ENCODE results near the gene MAMSTR. TPM values are rescaled to one million over a fixed set of nuclear protein-coding genes. Genes with fewer than 3 reads are reported as not detected.
A peak's percentile ranks its signal among the peaks of the same experiment; 100 is the strongest.

MAMSTR gene
- total RNA-seq, 3 donors from 2014 or later (not counting 1 experiment from before 2014, with no cell fraction given) = 0.56 to 1.2 (median 0.98) TPM

GRCh38 chr19:48676487-48676886, 43.0 kb downstream of the MAMSTR start:
- Mint-ChIP-seq H3K4me3 (no peak overlapping the region), H3K4me1 (peaks cover 7 to 8% of the 10 kb centered on the region in 2 donors), H3K27me3 (ENCODE audit: low read depth in 2 of 2) (peaks cover 0 to 3% of the 10 kb centered on the region in 2 donors), H3K36me3 (no peaks in the 10 kb centered on the region), H3K9me3 (no peaks in the 10 kb centered on the region), H3K27ac (no peak overlapping the region)
- no peak for DNase-seq
- TF ChIP-seq CTCF (IDR thresholded peaks at IDR 0.05) = no peak
- no peak overlapping the region for H3K4me3 ChIP-seq (ENCODE audit: low read length)
- no peaks in the 10 kb centered on the region for H3K27me3 ChIP-seq (ENCODE audit: control insufficient read depth, insufficient read depth, low read length)
- no peaks in the 10 kb centered on the region for H3K36me3 ChIP-seq (ENCODE audit: control insufficient read depth, insufficient read depth, low read length)
- no peaks in the 10 kb centered on the region for H3K9me3 ChIP-seq (ENCODE audit: control insufficient read depth, insufficient read depth, low read length)
- ATAC-seq = no peak
- H3K27ac ChIP-seq (ENCODE audit: low read length) = no peak overlapping the region
- peaks cover 14% of the 10 kb centered on the region for H3K4me1 ChIP-seq (ENCODE audit: control insufficient read depth, insufficient read depth, low read length)
- whole genome bisulfite sequencing (ENCODE audit: insufficient coverage) = 89% methylated on average over 17 of the region's 17 CpGs
- intact Hi-C loops (cut with micrococcal nuclease) = loop anchor here (5.0 kb wide), 1 partner anchor 39 kb away; the partner anchor contains the start of gene DBP

GRCh38 chr19:48674921-48675824, 44.4 kb downstream of the MAMSTR start:
- WGBS (ENCODE audit: insufficient coverage) = 43% methylated on average over 28 of the region's 28 CpGs
- intact Hi-C loops (cut with micrococcal nuclease) = loop anchor here (1.0 to 5.0 kb wide), 2 partner anchors 29 to 38 kb away; partner anchors contain the start of genes CA11 and DBP
- peak; percentile 74 to 98 (median 98) for ATAC-seq

GRCh38 chr19:48674216-48674809, 45.2 kb downstream of the MAMSTR start:
- no peak overlapping the region for H3K4me3 Mint-ChIP-seq
- Histone ChIP-seq H3K36me3 (ENCODE audit: control insufficient read depth, insufficient read depth, low read length) (no peaks in the 10 kb centered on the region), H3K27me3 (ENCODE audit: control insufficient read depth, insufficient read depth, low read length) (no peaks in the 10 kb centered on the region), H3K9me3 (ENCODE audit: control insufficient read depth, insufficient read depth, low read length) (no peaks in the 10 kb centered on the region), H3K4me1 (ENCODE audit: control insufficient read depth, insufficient read depth, low read length) (peaks cover 8% of the 10 kb centered on the region), H3K4me3 (ENCODE audit: low read length) (no peak overlapping the region), H3K27ac (ENCODE audit: low read length) (no peak overlapping the region)
- WGBS (ENCODE audit: insufficient coverage) = 93% methylated on average over 18 of the region's 19 CpGs
- no peak for DNase-seq
- H3K27me3 Mint-ChIP-seq (ENCODE audit: low read depth in 2 of 2) = peaks cover 0 to 3% of the 10 kb centered on the region in 2 donors
- TF ChIP-seq CTCF (IDR thresholded peaks at IDR 0.05) = no peak
- no peaks in the 10 kb centered on the region for H3K36me3 Mint-ChIP-seq
- peaks cover 5% of the 10 kb centered on the region in 2 donors for H3K9me3 Mint-ChIP-seq
- H3K27ac Mint-ChIP-seq = no peak overlapping the region
- no peak for ATAC-seq
- intact Hi-C loops (cut with micrococcal nuclease) = no loop called here
- H3K4me1 Mint-ChIP-seq = peaks cover 7 to 15% of the 10 kb centered on the region in 2 donors

More at GRCh38 chr19:48674921-48675824, 44.4 kb downstream of the MAMSTR start:
- H3K36me3 ChIP-seq (ENCODE audit: control insufficient read depth, insufficient read depth, low read length) = no peaks in the 10 kb centered on the region
- no peak overlapping the region for H3K4me3 ChIP-seq (ENCODE audit: low read length)
- Mint-ChIP-seq H3K4me1 (peaks cover 7 to 8% of the 10 kb centered on the region in 2 donors), H3K36me3 (no peaks in the 10 kb centered on the region), H3K27ac (peak overlapping the region in 1 of 2 donors; percentile 52), H3K4me3 (no peak overlapping the region), H3K27me3 (ENCODE audit: low read depth in 2 of 2) (peaks cover 0 to 3% of the 10 kb centered on the region in 2 donors), H3K9me3 (no peaks in the 10 kb centered on the region)
- no peaks in the 10 kb centered on the region for H3K27me3 ChIP-seq (ENCODE audit: control insufficient read depth, insufficient read depth, low read length)
- H3K4me1 ChIP-seq (ENCODE audit: control insufficient read depth, insufficient read depth, low read length) = peaks cover 8% of the 10 kb centered on the region
- TF ChIP-seq CTCF (IDR thresholded peaks at IDR 0.05) = peak; percentile 74
- peak; percentile 59 to 91 for DNase-seq
- H3K9me3 ChIP-seq (ENCODE audit: control insufficient read depth, insufficient read depth, low read length) = no peaks in the 10 kb centered on the region
- H3K27ac ChIP-seq (ENCODE audit: low read length) = no peak overlapping the region

Measured in natural killer cell (primary cell).